Thoracic aorta (tissue), 2 donors: Measurements from ENCODE around the gene MLLT1. TPM values are rescaled to one million over a fixed set of nuclear protein-coding genes. Genes with fewer than 3 reads are reported as not detected.

Experiments
- ATAC-seq: fragments of 150-250 bp; one replicate; pipeline ENCODE4 v1.8.0; 2017; ENCODE audit warnings: low read depth; ENCODE audit not compliant: insufficient number of reproducible peaks, low FRiP score
- DNase-seq: peaks from one replicate; pipeline ENCODE4 v3.0.0-alpha.2; 2020; ENCODE audit warnings: low spot score
- H3K27ac ChIP-seq, 2 donors: fragments of 200-600 bp; sonication (generic); 1 replicate in 1 of 2; 2 replicates in 1 of 2; pipeline ENCODE4 v1.5.1; 2016; ENCODE audit warnings: mild to moderate bottlenecking in 2 of 2, moderate library complexity in 2 of 2
- H3K27me3 ChIP-seq: fragments of 200-600 bp; sonication (generic); replicated peaks from 2 replicates; pipeline ENCODE4 v1.6.0; 2016; ENCODE audit warnings: mild to moderate bottlenecking; ENCODE audit not compliant: insufficient read depth
- H3K36me3 ChIP-seq: fragments of 200-600 bp; sonication (generic); one replicate; pipeline ENCODE4 v1.5.1; 2016
- H3K4me1 ChIP-seq, 2 donors: fragments of 200-600 bp; sonication (generic); 1 replicate in 1 of 2; 2 replicates in 1 of 2; pipeline versions ENCODE4 v1.5.1 to v1.6.0; 2016; ENCODE audit warnings: low read depth in 2 of 2, mild to moderate bottlenecking in 1 of 2; ENCODE audit not compliant: control insufficient read depth in 1 of 2
- H3K4me3 ChIP-seq: fragments of 200-600 bp; sonication (generic); 2 replicates; pipeline ENCODE4 v1.5.1; 2016; ENCODE audit warnings: mild to moderate bottlenecking
- H3K9me3 ChIP-seq: fragments of 200-600 bp; sonication (generic); 2 replicates; pipeline ENCODE4 v1.5.1; 2016
- total RNA-seq, 2 donors: library from RNA; depleted of rRNA; stranded (reverse); fragments of >200 nt; gene quantifications; one replicate each; pipeline versions ENCODE4 v1.1.0 to v1.2.3, GENCODE V29; 2016
- TF ChIP-seq, protein P1 (sequence below): fragments of 200-600 bp; sonication (generic); IDR thresholded peaks from one replicate; pipeline ENCODE4 v1.5.1; 2019; ENCODE audit warnings: antibody characterized with exemption

Gene MLLT1
- total RNA-seq, 2 donors from 2014 or later = 23.0 to 31.4 TPM

DNA sequence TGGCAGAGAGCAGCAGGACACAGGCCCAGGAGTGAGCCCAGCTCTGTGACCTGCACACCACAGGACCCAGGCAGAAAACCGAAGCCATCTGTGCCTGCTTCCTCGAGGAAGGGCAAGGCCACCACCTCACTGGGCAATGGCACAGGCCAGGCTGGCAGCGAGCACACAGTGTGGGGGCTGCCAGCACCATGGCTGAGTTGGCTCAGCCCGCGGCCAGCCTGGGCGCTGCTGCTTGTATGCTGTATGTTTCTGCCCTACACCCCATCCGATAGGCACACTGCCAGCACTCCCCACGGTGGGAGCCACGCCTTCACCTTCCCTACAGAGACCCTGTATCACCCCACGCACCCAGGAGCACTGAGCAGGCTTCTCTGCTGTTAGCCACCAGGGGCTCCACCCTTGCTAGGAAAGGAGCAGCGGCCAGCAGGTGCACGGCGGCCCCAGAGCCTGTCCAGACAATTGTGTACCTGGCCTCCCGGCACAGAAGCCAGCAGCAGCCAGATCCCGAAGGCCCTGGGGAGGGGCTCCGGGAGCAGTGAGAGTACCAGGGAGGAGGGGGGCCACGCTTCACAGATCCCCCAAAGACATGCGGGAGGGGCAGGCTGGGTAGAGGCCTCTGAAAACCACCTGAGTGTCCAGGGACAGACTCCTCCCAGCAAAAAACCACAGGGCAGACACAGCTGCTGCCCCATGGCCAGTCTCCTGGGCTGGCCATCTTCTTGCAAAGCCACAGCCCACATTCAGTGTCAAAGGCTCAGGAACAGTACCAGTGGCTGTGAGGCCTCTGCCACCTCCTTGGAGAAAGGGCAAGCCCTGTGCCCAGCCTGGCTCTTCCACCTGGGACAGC lies 56.1 kb downstream of the MLLT1 start:
- Histone ChIP-seq H3K9me3 (no peaks in the 10 kb centered on the region), H3K27ac (no peak overlapping the region), H3K36me3 (peaks cover 37% of the 10 kb centered on the region), H3K4me3 (no peak overlapping the region), H3K27me3 (no peaks in the 10 kb centered on the region), H3K4me1 (peaks cover 0 to 5% of the 10 kb centered on the region in 2 donors)
- ATAC-seq = no peak
- TF ChIP-seq, protein P1, sequence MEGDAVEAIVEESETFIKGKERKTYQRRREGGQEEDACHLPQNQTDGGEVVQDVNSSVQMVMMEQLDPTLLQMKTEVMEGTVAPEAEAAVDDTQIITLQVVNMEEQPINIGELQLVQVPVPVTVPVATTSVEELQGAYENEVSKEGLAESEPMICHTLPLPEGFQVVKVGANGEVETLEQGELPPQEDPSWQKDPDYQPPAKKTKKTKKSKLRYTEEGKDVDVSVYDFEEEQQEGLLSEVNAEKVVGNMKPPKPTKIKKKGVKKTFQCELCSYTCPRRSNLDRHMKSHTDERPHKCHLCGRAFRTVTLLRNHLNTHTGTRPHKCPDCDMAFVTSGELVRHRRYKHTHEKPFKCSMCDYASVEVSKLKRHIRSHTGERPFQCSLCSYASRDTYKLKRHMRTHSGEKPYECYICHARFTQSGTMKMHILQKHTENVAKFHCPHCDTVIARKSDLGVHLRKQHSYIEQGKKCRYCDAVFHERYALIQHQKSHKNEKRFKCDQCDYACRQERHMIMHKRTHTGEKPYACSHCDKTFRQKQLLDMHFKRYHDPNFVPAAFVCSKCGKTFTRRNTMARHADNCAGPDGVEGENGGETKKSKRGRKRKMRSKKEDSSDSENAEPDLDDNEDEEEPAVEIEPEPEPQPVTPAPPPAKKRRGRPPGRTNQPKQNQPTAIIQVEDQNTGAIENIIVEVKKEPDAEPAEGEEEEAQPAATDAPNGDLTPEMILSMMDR = no peak
- DNase-seq = no peak

DNA sequence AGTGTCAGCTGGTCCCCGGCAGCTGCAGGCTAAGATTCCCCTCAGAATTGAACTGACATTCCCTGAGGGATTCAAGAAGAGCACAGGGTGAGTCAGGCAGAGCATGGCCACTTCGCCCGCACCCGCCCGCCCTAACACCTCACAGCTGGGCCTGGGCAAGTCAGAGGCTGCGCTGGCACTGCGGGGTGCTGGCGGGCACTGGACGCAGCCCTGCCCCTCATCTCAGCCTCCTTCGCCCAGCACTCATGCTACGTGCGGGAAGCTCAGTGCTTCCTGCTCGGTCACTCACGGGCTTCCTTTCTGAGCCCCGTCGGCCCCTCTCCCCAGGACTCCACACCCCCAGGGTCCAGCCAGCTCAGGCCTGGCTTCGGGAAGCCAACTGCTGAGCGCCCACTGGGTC lies 56.9 kb downstream of the MLLT1 start:
- peaks cover 37% of the 10 kb centered on the region for H3K36me3 ChIP-seq
- H3K9me3 ChIP-seq = no peaks in the 10 kb centered on the region
- no peak overlapping the region for H3K27ac ChIP-seq
- ATAC-seq = no peak
- no peak overlapping the region for H3K4me3 ChIP-seq
- H3K4me1 ChIP-seq = peaks cover 0 to 13% of the 10 kb centered on the region in 2 donors
- no peak for DNase-seq
- H3K27me3 ChIP-seq = no peaks in the 10 kb centered on the region
- TF ChIP-seq, protein P1 = no peak

DNA sequence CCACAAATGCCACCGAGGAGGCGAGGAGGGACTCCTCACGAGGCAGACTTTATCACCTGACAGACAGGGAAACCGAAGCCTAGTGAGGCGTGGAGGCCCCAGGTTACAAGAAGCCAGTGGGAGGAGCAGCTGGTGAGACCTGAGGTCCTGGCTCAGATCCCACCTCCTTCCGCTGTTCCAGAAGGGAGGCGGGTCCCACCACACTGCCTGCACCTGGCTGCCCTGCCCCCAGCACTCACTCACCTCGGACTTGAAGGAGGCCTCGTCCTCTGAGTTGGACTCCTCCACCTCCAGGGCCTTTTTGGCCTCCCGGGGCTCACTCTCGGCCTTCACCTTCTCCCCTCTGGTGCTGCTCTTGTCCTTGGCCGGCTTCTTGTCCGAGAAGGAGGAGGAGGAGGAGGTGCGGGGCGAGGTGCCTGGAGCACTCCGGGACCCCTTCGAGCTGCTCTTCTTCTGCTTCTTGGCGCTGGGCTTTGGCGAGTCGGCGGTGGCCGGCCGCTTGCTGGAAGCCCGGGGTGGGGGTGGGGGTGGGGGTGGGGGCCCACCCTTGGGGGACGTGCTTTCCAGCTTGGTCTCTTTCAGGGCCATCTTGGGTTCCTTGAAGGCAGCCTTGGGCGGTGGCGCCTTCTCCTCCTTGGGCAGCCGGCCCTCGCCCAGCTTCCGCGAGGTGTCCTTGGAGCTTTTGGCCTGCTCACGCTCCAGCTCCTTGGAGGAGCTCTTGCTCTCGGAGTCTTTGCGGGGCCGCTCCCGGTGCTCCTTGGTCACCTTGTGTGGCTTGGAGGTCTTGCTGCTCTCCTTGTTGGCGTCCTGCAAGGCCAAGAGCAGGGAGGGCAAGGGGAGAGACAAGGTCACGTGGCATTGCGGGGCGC lies 57.7 kb downstream of the MLLT1 start:
- TF ChIP-seq, protein P1 = no peak

DNA sequence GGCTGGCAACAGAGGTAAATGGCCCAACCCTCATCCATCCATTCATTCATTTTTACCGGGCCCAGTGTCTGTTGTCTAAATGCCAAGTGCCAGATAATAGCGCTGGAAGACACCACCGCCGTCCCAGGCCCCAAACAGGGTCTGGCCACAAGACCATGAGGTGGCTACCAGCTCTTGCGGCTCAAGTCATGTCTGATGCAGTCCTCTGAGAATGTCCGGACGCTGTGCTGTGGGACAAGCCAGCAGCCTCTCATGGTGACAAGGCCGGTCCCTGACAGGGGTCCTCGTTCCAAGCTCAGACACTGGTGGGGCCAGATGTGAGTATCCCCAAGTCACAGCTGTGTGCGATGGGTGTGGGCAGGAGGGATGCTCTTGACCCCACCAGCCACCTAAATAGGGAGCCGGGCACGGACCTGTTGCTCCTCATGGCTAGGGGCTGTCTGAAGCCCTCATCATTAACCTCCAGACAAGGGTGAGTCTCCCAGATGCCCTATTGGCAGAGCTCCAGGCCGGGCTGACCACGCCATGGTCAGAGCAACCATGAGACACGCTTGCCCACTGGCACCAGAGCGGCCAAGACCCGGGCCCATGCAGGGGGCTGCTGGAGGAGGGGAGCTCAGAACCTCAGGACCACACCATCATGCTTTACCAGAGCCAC lies 58.4 kb downstream of the MLLT1 start:
- ATAC-seq (no peak), DNase-seq (no peak)
- TF ChIP-seq, protein P1 = no peak
- no peak overlapping the region for H3K27ac ChIP-seq
- no peaks in the 10 kb centered on the region for H3K9me3 ChIP-seq
- peaks cover 0 to 18% of the 10 kb centered on the region in 2 donors for H3K4me1 ChIP-seq
- no peak overlapping the region for H3K4me3 ChIP-seq
- H3K27me3 ChIP-seq = no peaks in the 10 kb centered on the region
- H3K36me3 ChIP-seq = peaks cover 33% of the 10 kb centered on the region

More for the DNA sequence above, 57.7 kb downstream of the MLLT1 start:
- Histone ChIP-seq H3K4me3 (no peak overlapping the region), H3K9me3 (no peaks in the 10 kb centered on the region), H3K27ac (no peak overlapping the region), H3K27me3 (no peaks in the 10 kb centered on the region), H3K4me1 (peaks cover 0 to 18% of the 10 kb centered on the region in 2 donors), H3K36me3 (peaks cover 37% of the 10 kb centered on the region)
- ATAC-seq (no peak), DNase-seq (no peak)
